Endometrial microvascular endothelial cells (primary cell): ENCODE data around the gene YARS2. TPM values are rescaled to one million over a fixed set of nuclear protein-coding genes. Genes with fewer than 3 reads are reported as not detected.

ENCODE experiments used
- in situ Hi-C: cut with HindIII; loops from 2 replicates; pipeline ENCODE4 v1.10.0; 2017; ENCODE audit warnings: low sequenced_read_pairs, low pct_unique_long_range_greater_than_20kb; ENCODE audit errors: inconsistent ontology term
- total RNA-seq: library from RNA; depleted of rRNA; stranded (reverse); fragments of >200 nt; gene quantifications from one replicate; pipeline ENCODE4 v1.2.3, GENCODE V29; 2015; ENCODE audit errors: inconsistent ontology term

YARS2 gene
- total RNA-seq, 1 donor from 2014 or later: 46.7 TPM

DNA sequence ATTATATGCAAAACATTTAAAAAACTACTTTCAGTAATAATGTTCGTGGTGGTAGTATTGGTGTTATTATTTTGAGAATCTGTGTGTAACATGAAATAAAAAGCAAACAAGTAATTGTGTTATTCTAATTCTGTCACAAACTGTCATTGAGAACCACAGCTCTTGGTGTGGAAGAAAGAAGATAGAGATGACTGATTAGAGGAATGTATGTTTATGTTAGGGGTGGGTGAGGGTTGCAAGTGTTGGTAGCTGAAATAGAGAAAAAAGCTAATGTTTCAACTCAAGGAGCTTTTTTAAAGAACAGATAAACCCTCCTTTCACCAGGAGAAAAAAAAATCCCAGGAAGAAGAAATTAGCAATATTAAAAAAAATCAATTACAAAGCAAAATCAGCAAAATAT lies 58.3 kb downstream of the YARS2 start:
- in situ Hi-C loops: no loop called here

Other genes starting within 250 kb of the YARS2 start
- gene DNM1L, start 76.6 kb downstream of the YARS2 start, total RNA-seq: 93.5 TPM
- gene PKP2, start 140.9 kb upstream of the YARS2 start, total RNA-seq: 1.6 TPM